Esophagus (tissue), 2 donors: ENCODE measurements around the gene SLC16A6. TPM values are rescaled to one million over a fixed set of nuclear protein-coding genes. Genes with fewer than 3 reads are reported as not detected.
"Not testable (repeated sequence)": the region's sequence is repeated elsewhere in the genome, so short reads cannot be mapped to it uniquely, and the experiment has no call there.

ENCODE experiments used
- H3K27ac ChIP-seq, 2 donors: one replicate each; pipeline ENCODE4 v1.5.1; 2013; ENCODE audit warnings: low read depth in 2 of 2, mild to moderate bottlenecking in 2 of 2, inconsistent platforms in 1 of 2, low read length in 1 of 2, moderate library complexity in 1 of 2
- H3K27me3 ChIP-seq, 2 donors: one replicate each; pipeline ENCODE4 v1.6.1; 2013; ENCODE audit warnings: low read length in 2 of 2, control low read depth in 1 of 2, mild to moderate bottlenecking in 1 of 2; ENCODE audit not compliant: insufficient read depth in 2 of 2, control insufficient read depth in 1 of 2
- H3K36me3 ChIP-seq, 2 donors: one replicate each; pipeline ENCODE4 v1.6.1; 2013; ENCODE audit warnings: low read length in 1 of 2; ENCODE audit not compliant: control insufficient read depth in 2 of 2, insufficient read depth in 2 of 2
- H3K4me1 ChIP-seq, 2 donors: one replicate each; pipeline ENCODE4 v1.6.1; 2013; ENCODE audit warnings: low read length in 1 of 2; ENCODE audit not compliant: control insufficient read depth in 2 of 2, insufficient read depth in 2 of 2
- H3K4me3 ChIP-seq, 2 donors: one replicate each; pipeline ENCODE4 v1.5.1; 2013; ENCODE audit warnings: low read length in 2 of 2, mild to moderate bottlenecking in 2 of 2, low read depth in 1 of 2, moderate library complexity in 1 of 2
- H3K9me3 ChIP-seq, 2 donors: one replicate each; pipeline ENCODE4 v1.6.1; 2013; ENCODE audit warnings: mild to moderate bottlenecking in 2 of 2, low read depth in 1 of 2, low read length in 1 of 2, moderate library complexity in 1 of 2; ENCODE audit not compliant: control insufficient read depth in 2 of 2, insufficient read depth in 1 of 2
- WGBS, 2 donors: extraction: QIAGEN DNeasy Blood & Tissue Kit; methylation state at CpG; one replicate each; pipeline ENCODE4 v1.1.7; 2013; 5-methylcytosine and 5-hydroxymethylcytosine counted together
- polyA plus RNA-seq, 2 donors: library from polyadenylated mRNA; stranded (reverse); fragments of 200-250 nt; gene quantifications; one replicate each; pipeline ENCODE4 v1.2.3, GENCODE V29; 2013
- donor health status: healthy with polysubstance abuse.
- donor health status: Bipolar disorder and iron deficiency.

SLC16A6 gene
- polyA plus RNA-seq, 2 donors = 4.0 to 9.7 TPM

DNA sequence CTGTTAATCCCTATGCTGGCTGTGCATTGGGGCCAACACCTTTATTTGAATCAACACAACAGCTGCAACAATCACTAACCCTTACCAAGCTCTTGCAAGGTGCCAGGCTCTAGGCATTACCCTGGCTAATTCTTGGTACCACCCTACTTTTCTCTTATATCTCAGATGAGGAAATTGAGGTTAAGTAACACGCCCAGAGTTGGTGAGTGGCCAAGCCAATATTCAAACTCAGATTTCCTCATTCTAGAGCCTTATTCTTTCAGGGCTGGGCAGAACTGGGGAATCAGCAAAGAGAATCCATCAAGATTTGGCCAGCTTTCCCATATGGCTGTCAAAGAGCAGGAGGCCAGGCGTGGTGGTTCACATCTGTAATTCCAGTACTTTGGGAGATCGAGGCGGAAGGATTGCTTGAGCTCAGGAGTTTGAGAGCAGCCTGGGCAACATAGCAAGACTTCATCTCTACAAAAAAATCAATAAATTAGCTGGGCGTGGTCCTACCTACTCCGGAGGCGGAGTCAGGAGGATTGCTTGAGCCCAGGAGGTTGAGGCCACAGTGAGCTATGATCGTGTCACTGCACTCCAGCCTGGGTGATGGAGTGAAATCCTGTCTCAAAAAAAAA lies 24.1 kb upstream of the SLC16A6 start:
- 67 to 75% methylated on average over 8 of the region's 8 CpGs for WGBS, 2 donors
- no peaks in the 10 kb centered on the region for H3K36me3 ChIP-seq
- H3K27ac ChIP-seq = peak overlapping the region; percentile 50 to 84
- no peaks in the 10 kb centered on the region for H3K9me3 ChIP-seq
- no peak overlapping the region for H3K4me3 ChIP-seq
- no peaks in the 10 kb centered on the region for H3K27me3 ChIP-seq
- H3K4me1 ChIP-seq = peaks cover 0 to 3% of the 10 kb centered on the region in 2 donors

- Histone ChIP-seq H3K27ac (peak overlapping the region in 1 of 2 donors; percentile 6), H3K4me1 (peaks cover 0 to 3% of the 10 kb centered on the region in 2 donors), H3K9me3 (no peaks in the 10 kb centered on the region), H3K27me3 (no peaks in the 10 kb centered on the region), H3K4me3 (no peak overlapping the region), H3K36me3 (no peaks in the 10 kb centered on the region)
- 58 to 62% methylated on average over 8 of the region's 8 CpGs for WGBS, 2 donors
Measured at GRCh38 chr17:68310152-68310551, 19.2 kb upstream of the SLC16A6 start.

GRCh38 chr17:68309066-68309670 lies 18.2 kb upstream of the SLC16A6 start:
- not testable (repeated sequence) for H3K27ac ChIP-seq, H3K27me3 ChIP-seq, H3K4me3 ChIP-seq, H3K4me1 ChIP-seq, H3K36me3 ChIP-seq, H3K9me3 ChIP-seq
- WGBS, 2 donors = 94 to 96% methylated on average over 28 of the region's 28 CpGs

DNA sequence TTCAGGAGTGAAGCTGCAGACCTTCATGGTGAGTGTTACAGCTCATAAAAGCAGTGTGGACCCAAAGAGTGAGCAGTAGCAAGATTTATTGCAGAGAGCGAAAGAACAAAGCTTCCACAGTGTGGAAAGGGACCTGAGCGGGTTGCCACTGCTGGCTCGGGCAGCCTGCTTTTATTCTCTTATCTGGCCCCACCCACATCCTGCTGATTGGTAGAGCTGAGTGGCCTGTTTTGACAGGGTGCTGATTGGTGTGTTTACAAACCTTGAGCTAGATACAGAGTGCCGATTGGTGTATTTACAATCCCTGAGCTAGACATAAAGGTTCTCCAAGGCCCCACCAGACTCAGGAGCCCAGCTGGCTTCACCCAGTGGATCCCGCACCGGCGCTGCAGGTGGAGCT lies 17.6 kb upstream of the SLC16A6 start:
- WGBS, 2 donors = 91% methylated on average over 7 of the region's 7 CpGs
- not testable (repeated sequence) for H3K9me3 ChIP-seq, H3K4me1 ChIP-seq, H3K27ac ChIP-seq, H3K4me3 ChIP-seq, H3K27me3 ChIP-seq, H3K36me3 ChIP-seq

DNA sequence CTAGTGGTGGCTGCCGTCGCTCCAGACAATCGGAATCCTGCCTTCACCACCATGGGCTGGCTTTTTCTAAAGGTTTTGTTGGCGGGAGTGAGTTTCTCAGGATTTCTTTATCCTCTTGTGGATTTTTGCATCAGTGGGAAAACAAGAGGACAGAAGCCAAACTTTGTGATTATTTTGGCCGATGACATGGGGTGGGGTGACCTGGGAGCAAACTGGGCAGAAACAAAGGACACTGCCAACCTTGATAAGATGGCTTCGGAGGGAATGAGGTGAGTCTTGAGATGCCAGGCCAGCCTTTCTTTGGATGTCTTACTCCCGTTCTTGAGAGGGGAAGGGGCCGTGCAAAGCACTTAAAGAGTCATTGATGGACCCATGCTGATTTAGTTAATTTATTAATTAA lies 16.5 kb upstream of the SLC16A6 start:
- no peaks in the 10 kb centered on the region for H3K36me3 ChIP-seq
- WGBS, 2 donors = 91 to 93% methylated on average over 8 of the region's 8 CpGs

DNA sequence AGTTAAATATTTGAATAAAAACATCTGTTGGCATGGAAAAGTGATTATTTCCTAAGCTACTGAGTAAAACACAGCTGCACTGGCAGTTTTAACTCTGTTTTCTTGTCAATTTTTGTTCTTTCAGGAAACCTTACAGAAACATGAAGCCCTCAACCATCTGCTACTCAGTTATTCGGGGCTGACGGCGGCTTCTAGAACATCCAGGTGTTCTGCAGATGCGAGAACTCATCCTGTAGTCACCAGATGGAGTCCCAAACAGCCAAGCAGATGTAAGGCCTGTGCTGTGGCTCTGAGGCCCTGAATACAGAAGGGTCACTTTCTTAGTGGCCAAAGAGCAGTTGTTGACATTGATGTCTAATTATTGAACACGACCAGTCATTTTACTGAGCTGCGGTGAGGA lies 15.9 kb upstream of the SLC16A6 start:
- no peaks in the 10 kb centered on the region for H3K4me1 ChIP-seq
- H3K9me3 ChIP-seq = no peaks in the 10 kb centered on the region
- H3K27ac ChIP-seq = no peak overlapping the region
- no peaks in the 10 kb centered on the region for H3K36me3 ChIP-seq
- H3K27me3 ChIP-seq = no peaks in the 10 kb centered on the region
- no peak overlapping the region for H3K4me3 ChIP-seq
- 70 to 76% methylated on average over 6 of the region's 6 CpGs for WGBS, 2 donors

More for the DNA sequence above, 16.5 kb upstream of the SLC16A6 start:
- Histone ChIP-seq H3K4me1 (peaks cover 0 to under 1% of the 10 kb centered on the region in 2 donors), H3K4me3 (no peak overlapping the region), H3K27ac (no peak overlapping the region), H3K9me3 (no peaks in the 10 kb centered on the region), H3K27me3 (no peaks in the 10 kb centered on the region)

- 61% methylated on average over 4 of the region's 4 CpGs for WGBS, 2 donors
- H3K27me3 ChIP-seq = no peaks in the 10 kb centered on the region
- H3K4me1 ChIP-seq = no peaks in the 10 kb centered on the region
- H3K36me3 ChIP-seq = no peaks in the 10 kb centered on the region
- H3K9me3 ChIP-seq = no peaks in the 10 kb centered on the region
- no peak overlapping the region for H3K4me3 ChIP-seq
- peak overlapping the region; percentile 10 to 63 for H3K27ac ChIP-seq
Measured at GRCh38 chr17:68305142-68305541, 14.2 kb upstream of the SLC16A6 start.

GRCh38 chr17:68304706-68305105 lies 13.8 kb upstream of the SLC16A6 start:
- H3K27me3 ChIP-seq = no peaks in the 10 kb centered on the region
- H3K27ac ChIP-seq = peak overlapping the region in 1 of 2 donors; percentile 63
- no peak overlapping the region for H3K4me3 ChIP-seq
- no peaks in the 10 kb centered on the region for H3K9me3 ChIP-seq
- no peaks in the 10 kb centered on the region for H3K36me3 ChIP-seq
- no peaks in the 10 kb centered on the region for H3K4me1 ChIP-seq
- WGBS, 2 donors = 87 to 91% methylated on average over 6 of the region's 6 CpGs

DNA sequence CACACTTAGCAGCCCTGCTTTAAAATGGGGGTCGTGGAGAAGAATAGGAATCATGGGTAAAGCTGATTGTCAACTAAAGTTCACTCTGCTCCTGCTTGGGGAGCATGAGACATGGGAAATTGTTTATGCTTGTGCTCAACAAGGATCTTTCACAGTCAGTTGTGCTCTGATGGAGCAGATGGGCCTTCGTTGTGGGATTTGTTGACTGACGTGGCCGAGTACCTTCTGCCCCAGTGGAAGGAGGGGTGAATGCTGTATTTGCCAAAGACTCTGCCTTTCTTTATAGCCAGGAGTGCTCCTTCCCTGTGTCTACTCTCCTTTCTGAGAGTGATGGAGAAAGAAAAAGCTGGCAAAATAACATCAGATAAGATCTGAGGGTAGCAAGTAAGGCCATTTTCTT lies 11.7 kb upstream of the SLC16A6 start:
- Histone ChIP-seq H3K4me1 (no peaks in the 10 kb centered on the region), H3K27me3 (no peaks in the 10 kb centered on the region), H3K27ac (no peak overlapping the region), H3K36me3 (no peaks in the 10 kb centered on the region), H3K4me3 (no peak overlapping the region), H3K9me3 (no peaks in the 10 kb centered on the region)
- WGBS, 2 donors = 54 to 77% methylated on average over 4 of the region's 4 CpGs

GRCh38 chr17:68302066-68302564 lies 11.2 kb upstream of the SLC16A6 start:
- H3K9me3 ChIP-seq = no peaks in the 10 kb centered on the region
- H3K27ac ChIP-seq = no peak overlapping the region
- H3K4me3 ChIP-seq = no peak overlapping the region
- no peaks in the 10 kb centered on the region for H3K4me1 ChIP-seq
- no peaks in the 10 kb centered on the region for H3K36me3 ChIP-seq
- 75 to 77% methylated on average over 10 of the region's 10 CpGs for WGBS, 2 donors
- H3K27me3 ChIP-seq = no peaks in the 10 kb centered on the region
